ENCODE measurements around the gene SKIC8. TPM values are rescaled to one million over a fixed set of nuclear protein-coding genes. Genes with fewer than 3 reads are reported as not detected.

Gene SKIC8
- total and polyA plus RNA-seq, 2 experiments from 2014 or later: 61.5 to 113 TPM

- no peak for DNase-seq (ENCODE audit: low read depth in 1 of 2, low spot score in 1 of 2)
- Histone ChIP-seq H3K9me3 (ENCODE audit: low read depth) (no peaks in the 10 kb centered on the region), H3K36me3 (no peaks in the 10 kb centered on the region), H3K27ac (no peak overlapping the region), H3K4me3 (no peak overlapping the region), H3K27me3 (no peaks in the 10 kb centered on the region), H3K4me1 (ENCODE audit: low read depth) (no peaks in the 10 kb centered on the region)
- TF ChIP-seq, protein P1, sequence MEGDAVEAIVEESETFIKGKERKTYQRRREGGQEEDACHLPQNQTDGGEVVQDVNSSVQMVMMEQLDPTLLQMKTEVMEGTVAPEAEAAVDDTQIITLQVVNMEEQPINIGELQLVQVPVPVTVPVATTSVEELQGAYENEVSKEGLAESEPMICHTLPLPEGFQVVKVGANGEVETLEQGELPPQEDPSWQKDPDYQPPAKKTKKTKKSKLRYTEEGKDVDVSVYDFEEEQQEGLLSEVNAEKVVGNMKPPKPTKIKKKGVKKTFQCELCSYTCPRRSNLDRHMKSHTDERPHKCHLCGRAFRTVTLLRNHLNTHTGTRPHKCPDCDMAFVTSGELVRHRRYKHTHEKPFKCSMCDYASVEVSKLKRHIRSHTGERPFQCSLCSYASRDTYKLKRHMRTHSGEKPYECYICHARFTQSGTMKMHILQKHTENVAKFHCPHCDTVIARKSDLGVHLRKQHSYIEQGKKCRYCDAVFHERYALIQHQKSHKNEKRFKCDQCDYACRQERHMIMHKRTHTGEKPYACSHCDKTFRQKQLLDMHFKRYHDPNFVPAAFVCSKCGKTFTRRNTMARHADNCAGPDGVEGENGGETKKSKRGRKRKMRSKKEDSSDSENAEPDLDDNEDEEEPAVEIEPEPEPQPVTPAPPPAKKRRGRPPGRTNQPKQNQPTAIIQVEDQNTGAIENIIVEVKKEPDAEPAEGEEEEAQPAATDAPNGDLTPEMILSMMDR (IDR thresholded peaks at IDR 0.05; ENCODE audit: low read depth, low read length): no peak
These were observed 24.7 kb upstream of the SKIC8 start for GRCh38 chr15:78324144-78324543.

- Histone ChIP-seq H3K9me3 (ENCODE audit: low read depth) (no peaks in the 10 kb centered on the region), H3K4me1 (ENCODE audit: low read depth) (no peaks in the 10 kb centered on the region), H3K27ac (no peak overlapping the region), H3K4me3 (no peak overlapping the region), H3K36me3 (no peaks in the 10 kb centered on the region), H3K27me3 (no peaks in the 10 kb centered on the region)
- DNase-seq (ENCODE audit: low read depth in 1 of 2, low spot score in 1 of 2): no peak
- TF ChIP-seq, protein P1 (IDR thresholded peaks at IDR 0.05; ENCODE audit: low read depth, low read length): no peak
These were observed 24.3 kb upstream of the SKIC8 start for GRCh38 chr15:78323693-78324092.

- H3K36me3 ChIP-seq: no peaks in the 10 kb centered on the region
- TF ChIP-seq, protein P1 (IDR thresholded peaks at IDR 0.05; ENCODE audit: low read depth, low read length): no peak
- no peak overlapping the region for H3K27ac ChIP-seq
- H3K4me3 ChIP-seq: no peak overlapping the region
- no peak for DNase-seq (ENCODE audit: low read depth in 1 of 2, low spot score in 1 of 2)
- no peaks in the 10 kb centered on the region for H3K9me3 ChIP-seq (ENCODE audit: low read depth)
- H3K4me1 ChIP-seq (ENCODE audit: low read depth): no peaks in the 10 kb centered on the region
- H3K27me3 ChIP-seq: no peaks in the 10 kb centered on the region
These were observed 23.5 kb upstream of the SKIC8 start for GRCh38 chr15:78322724-78323521.

- DNase-seq (ENCODE audit: low read depth in 1 of 2, low spot score in 1 of 2): peak in 1 of 2 donors; percentile 67
- no peak overlapping the region for H3K4me3 ChIP-seq
- no peaks in the 10 kb centered on the region for H3K27me3 ChIP-seq
- no peaks in the 10 kb centered on the region for H3K36me3 ChIP-seq
- H3K27ac ChIP-seq: no peak overlapping the region
- H3K4me1 ChIP-seq (ENCODE audit: low read depth): no peaks in the 10 kb centered on the region
- TF ChIP-seq, protein P1 (IDR thresholded peaks at IDR 0.05; ENCODE audit: low read depth, low read length): no peak
- no peaks in the 10 kb centered on the region for H3K9me3 ChIP-seq (ENCODE audit: low read depth)
These were observed 22.8 kb upstream of the SKIC8 start for GRCh38 chr15:78322243-78322642.

GRCh38 chr15:78321786-78322185, 22.4 kb upstream of the SKIC8 start:
- TF ChIP-seq, protein P1 (IDR thresholded peaks at IDR 0.05; ENCODE audit: low read depth, low read length): no peak
- Histone ChIP-seq H3K4me3 (no peak overlapping the region), H3K27me3 (no peaks in the 10 kb centered on the region), H3K4me1 (ENCODE audit: low read depth) (no peaks in the 10 kb centered on the region), H3K27ac (no peak overlapping the region), H3K36me3 (no peaks in the 10 kb centered on the region), H3K9me3 (ENCODE audit: low read depth) (no peaks in the 10 kb centered on the region)
- DNase-seq (ENCODE audit: low read depth in 1 of 2, low spot score in 1 of 2): no peak
